Measurements from ENCODE around the gene TBC1D20.

DNA sequence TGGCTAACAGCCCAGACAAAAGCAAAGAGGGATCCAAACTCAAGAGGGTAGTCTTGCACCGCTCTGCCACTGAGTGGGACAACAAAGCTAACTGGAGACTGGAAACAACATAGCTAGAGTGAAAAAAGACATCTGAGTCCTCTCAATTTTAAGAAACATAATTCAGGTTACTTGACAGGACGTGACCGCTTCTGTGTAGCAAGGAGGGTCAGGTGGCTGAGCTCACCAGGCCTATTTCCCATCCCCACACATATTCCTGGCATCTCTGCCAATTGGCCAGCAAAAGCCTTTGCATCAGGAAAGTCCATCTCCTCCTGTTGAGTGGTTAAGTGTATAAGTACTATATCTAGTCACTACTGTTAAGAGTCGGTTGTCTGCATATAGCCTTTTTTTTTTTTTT is 25.3 kb upstream of the TBC1D20 start:
- no peak for TF ChIP-seq POLR2A (IDR thresholded peaks at IDR 0.05)
- TF ChIP-seq, protein P1, sequence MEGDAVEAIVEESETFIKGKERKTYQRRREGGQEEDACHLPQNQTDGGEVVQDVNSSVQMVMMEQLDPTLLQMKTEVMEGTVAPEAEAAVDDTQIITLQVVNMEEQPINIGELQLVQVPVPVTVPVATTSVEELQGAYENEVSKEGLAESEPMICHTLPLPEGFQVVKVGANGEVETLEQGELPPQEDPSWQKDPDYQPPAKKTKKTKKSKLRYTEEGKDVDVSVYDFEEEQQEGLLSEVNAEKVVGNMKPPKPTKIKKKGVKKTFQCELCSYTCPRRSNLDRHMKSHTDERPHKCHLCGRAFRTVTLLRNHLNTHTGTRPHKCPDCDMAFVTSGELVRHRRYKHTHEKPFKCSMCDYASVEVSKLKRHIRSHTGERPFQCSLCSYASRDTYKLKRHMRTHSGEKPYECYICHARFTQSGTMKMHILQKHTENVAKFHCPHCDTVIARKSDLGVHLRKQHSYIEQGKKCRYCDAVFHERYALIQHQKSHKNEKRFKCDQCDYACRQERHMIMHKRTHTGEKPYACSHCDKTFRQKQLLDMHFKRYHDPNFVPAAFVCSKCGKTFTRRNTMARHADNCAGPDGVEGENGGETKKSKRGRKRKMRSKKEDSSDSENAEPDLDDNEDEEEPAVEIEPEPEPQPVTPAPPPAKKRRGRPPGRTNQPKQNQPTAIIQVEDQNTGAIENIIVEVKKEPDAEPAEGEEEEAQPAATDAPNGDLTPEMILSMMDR (IDR thresholded peaks at IDR 0.05) = no peak
